AG09309 (cell line): ENCODE data around the gene OAS2.

Experiments
- DNase-seq: peaks from one replicate; pipeline ENCODE4 v3.0.0-alpha.2; 2010; ENCODE audit warnings: low read depth
- H3K4me3 ChIP-seq: 2 replicates; pipeline ENCODE4 v1.5.1; 2011; ENCODE audit warnings: mild to moderate bottlenecking, low read depth, low read length, moderate library complexity; ENCODE audit not compliant: control insufficient read depth
- TF ChIP-seq, protein P1 (sequence below): IDR thresholded peaks from 2 replicates; pipeline ENCODE4 v1.5.1; 2011; ENCODE audit warnings: mild to moderate bottlenecking, low read depth, low read length, inconsistent platforms; ENCODE audit not compliant: insufficient read depth, control insufficient read depth; ENCODE audit errors: missing control alignments

Gene OAS2

GRCh38 chr12:113022563-113023297 is 44.4 kb downstream of the OAS2 start:
- no peak for DNase-seq
- TF ChIP-seq, protein P1, sequence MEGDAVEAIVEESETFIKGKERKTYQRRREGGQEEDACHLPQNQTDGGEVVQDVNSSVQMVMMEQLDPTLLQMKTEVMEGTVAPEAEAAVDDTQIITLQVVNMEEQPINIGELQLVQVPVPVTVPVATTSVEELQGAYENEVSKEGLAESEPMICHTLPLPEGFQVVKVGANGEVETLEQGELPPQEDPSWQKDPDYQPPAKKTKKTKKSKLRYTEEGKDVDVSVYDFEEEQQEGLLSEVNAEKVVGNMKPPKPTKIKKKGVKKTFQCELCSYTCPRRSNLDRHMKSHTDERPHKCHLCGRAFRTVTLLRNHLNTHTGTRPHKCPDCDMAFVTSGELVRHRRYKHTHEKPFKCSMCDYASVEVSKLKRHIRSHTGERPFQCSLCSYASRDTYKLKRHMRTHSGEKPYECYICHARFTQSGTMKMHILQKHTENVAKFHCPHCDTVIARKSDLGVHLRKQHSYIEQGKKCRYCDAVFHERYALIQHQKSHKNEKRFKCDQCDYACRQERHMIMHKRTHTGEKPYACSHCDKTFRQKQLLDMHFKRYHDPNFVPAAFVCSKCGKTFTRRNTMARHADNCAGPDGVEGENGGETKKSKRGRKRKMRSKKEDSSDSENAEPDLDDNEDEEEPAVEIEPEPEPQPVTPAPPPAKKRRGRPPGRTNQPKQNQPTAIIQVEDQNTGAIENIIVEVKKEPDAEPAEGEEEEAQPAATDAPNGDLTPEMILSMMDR = no peak
- H3K4me3 ChIP-seq = no peak overlapping the region

DNA sequence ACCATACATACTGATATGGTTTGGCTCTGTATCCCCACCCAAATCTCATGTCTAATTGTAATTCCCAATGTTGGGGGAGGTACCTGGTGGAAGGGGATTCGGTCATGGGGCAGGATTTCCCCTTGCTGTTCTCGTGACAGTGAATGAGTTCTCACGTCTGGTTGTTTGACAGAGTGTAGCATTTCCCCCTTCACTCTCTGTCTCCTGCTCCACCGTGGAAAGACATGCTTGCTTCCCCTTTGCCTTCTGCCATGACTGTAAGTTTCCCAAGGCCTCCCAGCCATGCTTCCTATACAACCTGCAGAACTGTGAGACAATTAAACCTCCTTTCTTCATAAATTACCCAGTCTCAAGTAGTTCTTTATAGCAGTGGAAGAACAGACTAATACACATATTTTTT is 49.4 kb downstream of the OAS2 start:
- no peak for DNase-seq
- no peak overlapping the region for H3K4me3 ChIP-seq
- TF ChIP-seq, protein P1 = no peak

- peak; percentile 31 for DNase-seq
- TF ChIP-seq, protein P1 = peak; percentile 74
- no peak overlapping the region for H3K4me3 ChIP-seq
These were observed 52.7 kb downstream of the OAS2 start for GRCh38 chr12:113030875-113031525.

DNA sequence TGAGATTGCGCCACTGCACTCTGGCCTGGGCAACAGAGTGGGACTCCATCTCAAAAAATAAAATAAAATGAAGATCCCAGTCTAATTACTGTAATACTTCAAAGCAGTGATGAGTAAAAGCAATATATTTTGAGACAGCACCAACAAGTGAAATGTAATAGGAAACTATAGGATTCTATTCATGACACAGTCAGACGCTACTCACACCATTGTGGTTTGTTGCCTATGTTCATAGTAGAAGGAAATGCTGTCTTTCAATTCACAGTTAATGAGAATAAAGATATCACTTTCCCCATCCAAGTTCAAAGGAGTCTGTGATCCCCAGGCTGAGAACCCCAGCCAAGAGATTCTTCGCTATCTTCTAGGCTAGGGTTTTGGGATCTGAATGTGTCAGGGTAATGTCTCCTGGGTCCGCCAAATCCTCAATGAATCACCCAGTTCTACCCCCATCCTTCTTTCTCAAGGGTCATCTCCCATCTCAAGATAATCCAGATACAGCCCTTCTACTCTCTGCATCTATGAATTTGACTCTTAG is 61.7 kb downstream of the OAS2 start:
- TF ChIP-seq, protein P1 = no peak
- no peak overlapping the region for H3K4me3 ChIP-seq
- no peak for DNase-seq

DNA sequence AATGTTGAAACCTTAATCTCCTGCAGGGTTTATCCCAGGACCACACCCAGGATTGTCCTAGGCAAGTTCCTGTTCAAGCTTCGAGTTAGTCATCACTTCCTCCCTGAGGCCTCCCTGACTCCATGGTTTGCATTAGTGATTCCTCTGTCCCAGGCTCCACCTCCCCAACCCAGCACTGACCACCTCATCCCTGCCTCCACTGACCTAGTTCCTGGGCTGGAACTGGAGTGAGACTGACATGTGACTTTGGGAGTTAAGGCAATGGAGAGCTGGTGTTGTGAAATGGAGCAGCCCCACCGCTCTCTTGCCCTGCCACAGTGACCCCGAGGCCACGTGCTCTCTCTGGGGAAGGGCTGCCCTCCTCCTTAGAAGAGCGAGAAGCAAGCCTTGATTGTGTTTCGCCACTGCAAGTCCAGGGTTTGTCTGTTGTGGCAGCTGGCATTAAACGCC is 62.4 kb downstream of the OAS2 start:
- TF ChIP-seq, protein P1 = no peak
- peak; percentile 72 for DNase-seq
- H3K4me3 ChIP-seq = no peak overlapping the region

DNA sequence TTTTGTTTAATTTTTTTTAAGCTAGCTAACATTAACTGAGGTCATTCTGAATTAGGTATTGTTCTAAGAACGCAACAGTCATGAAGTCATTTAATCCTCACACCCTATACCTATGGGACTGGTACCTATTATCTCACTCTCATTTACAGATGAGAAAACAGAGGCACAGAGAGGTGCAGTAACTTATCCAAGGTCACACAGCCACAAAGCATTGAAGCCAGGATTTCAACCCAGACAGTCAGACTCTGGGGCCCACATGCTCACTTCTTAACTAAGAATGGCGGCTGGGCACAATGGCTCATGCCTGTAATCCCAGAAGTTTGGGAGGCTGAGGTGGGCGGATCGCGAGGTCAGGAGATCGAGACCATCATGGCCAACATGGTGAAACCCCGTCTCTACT is 63.2 kb downstream of the OAS2 start:
- TF ChIP-seq, protein P1 = no peak
- no peak for DNase-seq
- no peak overlapping the region for H3K4me3 ChIP-seq
